Measurements from ENCODE around the gene PSG5.
"Not testable (repeated sequence)": the region's sequence is repeated elsewhere in the genome, so short reads cannot be mapped to it uniquely, and the experiment has no call there.

The PSG5 gene

DNA sequence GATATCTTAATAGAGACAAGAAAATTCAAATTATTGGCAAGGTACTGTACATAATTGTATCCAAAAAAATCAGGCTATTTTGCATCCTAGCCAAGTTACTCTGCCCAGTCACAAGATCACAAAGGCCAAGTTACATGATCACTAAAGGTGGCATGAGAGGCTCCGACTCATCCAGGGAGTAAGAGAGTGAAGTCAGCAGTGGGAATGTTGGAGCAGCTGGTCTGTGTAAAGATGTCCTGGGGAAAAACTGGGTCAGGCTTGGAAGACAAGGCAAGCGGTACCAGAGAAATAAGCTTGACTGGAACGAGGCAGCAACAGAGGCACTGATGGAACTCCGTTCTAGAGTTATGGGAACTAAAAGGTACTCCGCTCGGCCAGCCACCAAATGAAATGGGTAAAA is 53.6 kb downstream of the PSG5 start:
- no peak for DNase-seq
- Mint-ChIP-seq H3K36me3 (ENCODE audit: low read depth) (no peaks in the 10 kb centered on the region), H3K4me3 (no peak overlapping the region), H3K4me1 (no peaks in the 10 kb centered on the region), H3K27me3 (ENCODE audit: low read depth, poor library complexity) (no peaks in the 10 kb centered on the region), H3K27ac (no peak overlapping the region), H3K9me3 (peaks cover 72% of the 10 kb centered on the region)
- no peak for TF ChIP-seq CTCF (IDR thresholded peaks at IDR 0.05)

DNA sequence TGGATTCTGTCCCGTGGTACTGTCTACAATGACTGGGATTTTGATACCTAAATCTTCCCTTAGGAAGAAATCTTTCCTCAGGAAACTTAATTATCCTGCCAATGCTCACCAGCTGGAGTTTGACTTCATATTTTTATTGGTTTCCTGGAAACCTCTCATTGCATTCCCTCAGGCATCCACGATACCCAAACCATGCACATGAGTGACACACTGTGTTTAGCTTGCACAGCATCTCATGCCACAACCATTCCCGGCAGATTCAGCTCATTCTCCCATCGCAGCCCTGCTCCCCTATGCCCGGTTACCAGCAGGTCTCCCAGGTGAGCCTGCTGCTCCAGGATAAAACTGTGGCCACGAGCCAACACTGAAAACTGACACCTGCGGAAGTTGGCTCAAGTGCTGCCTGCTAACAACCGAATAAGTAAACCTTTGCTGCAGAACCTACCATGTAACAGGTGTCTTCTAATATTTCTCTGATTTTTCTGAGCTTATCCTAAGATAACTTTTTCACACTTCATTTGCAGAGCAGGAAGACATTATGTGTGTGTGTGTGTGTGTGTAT is 55.0 kb downstream of the PSG5 start:
- H3K27me3 Mint-ChIP-seq (ENCODE audit: low read depth, poor library complexity); H3K27ac Mint-ChIP-seq; H3K4me1 Mint-ChIP-seq; H3K36me3 Mint-ChIP-seq (ENCODE audit: low read depth); H3K4me3 Mint-ChIP-seq; DNase-seq: not testable (repeated sequence)
- H3K9me3 Mint-ChIP-seq, result peaks cover 73% of the 10 kb centered on the region

- peaks cover 75% of the 10 kb centered on the region for H3K9me3 Mint-ChIP-seq
- H3K4me3 Mint-ChIP-seq; DNase-seq; H3K36me3 Mint-ChIP-seq (ENCODE audit: low read depth); H3K4me1 Mint-ChIP-seq; H3K27ac Mint-ChIP-seq; H3K27me3 Mint-ChIP-seq (ENCODE audit: low read depth, poor library complexity): not testable (repeated sequence)
Measured at GRCh38 chr19:43129197-43129596, 57.1 kb downstream of the PSG5 start.

DNA sequence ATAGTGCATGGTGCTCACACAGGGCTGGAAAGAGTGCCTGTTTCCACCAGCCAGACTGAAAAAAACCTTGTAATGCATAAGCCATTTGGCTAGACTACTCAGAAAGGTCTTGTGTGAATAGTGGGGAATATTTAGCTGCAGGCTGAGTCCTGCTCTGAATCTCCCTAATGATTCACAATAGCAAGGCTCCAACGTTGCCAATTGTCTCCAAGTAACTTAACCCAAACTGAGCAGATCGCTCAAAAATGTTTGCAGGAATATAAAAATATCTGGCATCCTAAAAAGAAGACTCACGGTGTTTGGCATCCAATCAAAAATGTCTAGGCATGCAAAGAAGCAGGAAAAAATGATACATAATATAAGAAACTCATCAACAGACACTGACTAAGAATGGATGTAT is 59.0 kb downstream of the PSG5 start:
- H3K36me3 Mint-ChIP-seq (ENCODE audit: low read depth); H3K4me3 Mint-ChIP-seq; DNase-seq; H3K27me3 Mint-ChIP-seq (ENCODE audit: low read depth, poor library complexity); H3K4me1 Mint-ChIP-seq; H3K27ac Mint-ChIP-seq: not testable (repeated sequence)
- H3K9me3 Mint-ChIP-seq, result peaks cover 77% of the 10 kb centered on the region

GRCh38 chr19:43126720-43127119 is 59.6 kb downstream of the PSG5 start:
- Mint-ChIP-seq H3K36me3 (ENCODE audit: low read depth) (no peaks in the 10 kb centered on the region), H3K9me3 (peaks cover 83% of the 10 kb centered on the region), H3K4me3 (no peak overlapping the region), H3K27me3 (ENCODE audit: low read depth, poor library complexity) (no peaks in the 10 kb centered on the region), H3K4me1 (no peaks in the 10 kb centered on the region), H3K27ac (no peak overlapping the region)
- DNase-seq, result no peak
- TF ChIP-seq CTCF (IDR thresholded peaks at IDR 0.05), result no peak

GRCh38 chr19:43124360-43124759 is 62.0 kb downstream of the PSG5 start:
- Mint-ChIP-seq H3K4me1 (no peaks in the 10 kb centered on the region), H3K36me3 (ENCODE audit: low read depth) (no peaks in the 10 kb centered on the region), H3K9me3 (peaks cover 85% of the 10 kb centered on the region), H3K27ac (no peak overlapping the region), H3K27me3 (ENCODE audit: low read depth, poor library complexity) (no peaks in the 10 kb centered on the region), H3K4me3 (no peak overlapping the region)
- TF ChIP-seq CTCF (IDR thresholded peaks at IDR 0.05), result no peak
- DNase-seq, result no peak

GRCh38 chr19:43120433-43121026 is 65.8 kb downstream of the PSG5 start:
- peaks cover 84% of the 10 kb centered on the region for H3K9me3 Mint-ChIP-seq
- not testable (repeated sequence) for DNase-seq; H3K27ac Mint-ChIP-seq; H3K4me3 Mint-ChIP-seq; H3K27me3 Mint-ChIP-seq (ENCODE audit: low read depth, poor library complexity); H3K36me3 Mint-ChIP-seq (ENCODE audit: low read depth); H3K4me1 Mint-ChIP-seq

- H3K27ac Mint-ChIP-seq; H3K4me3 Mint-ChIP-seq; DNase-seq; H3K4me1 Mint-ChIP-seq; H3K36me3 Mint-ChIP-seq (ENCODE audit: low read depth); H3K27me3 Mint-ChIP-seq (ENCODE audit: low read depth, poor library complexity): not testable (repeated sequence)
- H3K9me3 Mint-ChIP-seq, result peaks cover 84% of the 10 kb centered on the region
Measured at GRCh38 chr19:43119526-43119925, 66.8 kb downstream of the PSG5 start.
